K562 (cell line): ENCODE results near the gene DHRS13.

ENCODE experiments used
- CCNT2 ChIP-seq: IDR thresholded peaks from 2 replicates; pipeline ENCODE4 v1.6.1; 2011; ENCODE audit warnings: borderline replicate concordance, low read depth, mild to moderate bottlenecking, moderate library complexity, mixed read lengths, low read length; ENCODE audit not compliant: insufficient read length; ENCODE audit errors: extremely low read depth
- CHD1 ChIP-seq: fragments of 200-600 bp; sonication (generic); IDR thresholded peaks from one replicate; pipeline ENCODE4 v1.6.1; 2012; ENCODE audit warnings: mild to moderate bottlenecking, moderate library complexity, low read length, inconsistent platforms
- CREB1 ChIP-seq, 2 experiments: sonication (generic) in 1 of 2; formaldehyde crosslinking in 1 of 2; IDR thresholded peaks; 2 replicates each; pipeline versions ENCODE4 v1.6.1 to v1.8.0; 2012 to 2022; ENCODE audit warnings: inconsistent platforms in 1 of 2, mild to moderate bottlenecking in 1 of 2, missing genetic modification reagents in 1 of 2, moderate library complexity in 1 of 2
- EZH2 ChIP-seq: IDR thresholded peaks from 2 replicates; pipeline ENCODE4 v1.6.1; 2012; ENCODE audit warnings: low read depth, mild to moderate bottlenecking, inconsistent platforms, low read length, borderline replicate concordance
- JUND ChIP-seq, 2 experiments: IDR thresholded peaks; 2 replicates in 1 of 2; 3 replicates in 1 of 2; pipeline ENCODE4 v1.6.1; 2011; ENCODE audit warnings: borderline replicate concordance in 2 of 2, low read depth in 2 of 2, low read length in 2 of 2, improper control_type of control experiment in 1 of 2, missing biosample characterization in 1 of 2, missing genetic modification characterization in 1 of 2, missing genetic modification reagents in 1 of 2
- MXI1 ChIP-seq: IDR thresholded peaks from 2 replicates; pipeline ENCODE4 v1.6.1; 2011; ENCODE audit warnings: low read depth, mild to moderate bottlenecking, improper control_type of control experiment, low read length
- NFE2L1 ChIP-seq: fragments of 450-650 bp; IDR thresholded peaks from 2 replicates; pipeline ENCODE4 v1.6.1; 2016; ENCODE audit warnings: missing genetic modification characterization, low read depth, mild to moderate bottlenecking, missing compliant biosample characterization, moderate library complexity, borderline replicate concordance
- TSC22D4 ChIP-seq: fragments of 450-650 bp; IDR thresholded peaks from 2 replicates; pipeline ENCODE4 v1.6.1; 2016; ENCODE audit warnings: missing genetic modification characterization, missing biosample characterization, control low read depth
- ZNF124 ChIP-seq: sonication (generic); formaldehyde crosslinking; IDR thresholded peaks from 2 replicates; pipeline ENCODE4 v1.8.1; 2022; ENCODE audit warnings: missing genetic modification reagents
- ZNF253 ChIP-seq: fragments of 250-450 bp; sonication (Bioruptor Pico); conservative IDR thresholded peaks from 2 replicates; pipeline ENCODE4 v1.6.1; 2021; ENCODE audit warnings: mild to moderate bottlenecking
- ZNF449 ChIP-seq: fragments of 250-450 bp; sonication (Bioruptor Pico); IDR thresholded peaks from 2 replicates; pipeline ENCODE4 v1.8.0; 2022; ENCODE audit warnings: moderate library complexity, mild to moderate bottlenecking, inconsistent platforms
- ZNF766 ChIP-seq: fragments of 200-800 bp; sonication (Bioruptor generic); conservative IDR thresholded peaks from 2 replicates; pipeline ENCODE4 v1.6.1; 2016; ENCODE audit warnings: missing genetic modification characterization, missing compliant biosample characterization

DNA sequence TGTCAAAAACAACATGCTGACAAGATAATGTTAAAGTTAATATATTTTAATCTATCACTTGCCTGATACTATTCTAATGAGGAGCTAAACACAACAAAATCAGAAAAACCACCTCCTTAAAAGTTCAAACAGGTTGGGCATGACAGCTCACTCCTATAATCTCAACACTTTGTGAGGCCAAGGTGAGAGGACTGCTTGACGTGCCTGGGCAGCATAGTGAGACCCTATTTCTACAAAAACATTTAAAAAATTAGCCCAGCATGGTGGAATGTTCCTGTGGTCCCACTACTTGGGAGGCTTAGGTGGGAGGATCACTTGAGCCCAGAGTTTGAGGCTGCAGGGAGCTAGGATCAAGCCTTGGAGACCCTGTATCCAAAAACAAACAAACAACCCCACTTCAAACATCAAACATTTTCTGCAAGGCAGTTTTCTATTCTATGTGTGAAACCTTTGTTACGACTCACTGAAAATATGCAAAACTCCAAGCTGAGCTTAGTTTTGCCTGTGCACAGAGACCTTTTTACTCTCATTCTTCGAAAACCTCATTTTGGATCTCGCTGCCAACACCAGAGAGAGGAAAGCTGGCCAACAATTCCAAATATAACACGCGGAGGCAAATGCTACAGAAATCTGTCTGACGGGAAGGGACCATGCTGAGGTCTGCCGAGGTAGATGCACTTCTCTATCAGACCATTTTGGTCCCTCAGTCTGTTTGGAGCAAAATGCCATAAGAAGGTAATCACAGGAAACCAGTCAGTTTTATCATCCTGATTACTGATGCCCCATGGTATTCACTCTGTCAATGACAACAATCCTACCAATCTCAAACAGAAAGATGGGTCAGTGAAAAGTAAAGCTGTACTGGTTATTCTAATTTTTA is 42.2 kb upstream of the DHRS13 start:
- TF ChIP-seq ZNF449: no peak
- TF ChIP-seq CREB1 (IDR thresholded peaks at IDR 0.05): no peak
- no peak for TF ChIP-seq CREB1 (CRISPR knock-in tag; IDR thresholded peaks at IDR 0.05)
- TF ChIP-seq JUND (IDR thresholded peaks at IDR 0.05; ENCODE audit: borderline replicate concordance, low read depth, low read length): no peak
- TF ChIP-seq JUND (tag; IDR thresholded peaks at IDR 0.05; ENCODE audit: borderline replicate concordance, low read depth, low read length): no peak
- TF ChIP-seq EZH2: no peak
- TF ChIP-seq MXI1: no peak
- TF ChIP-seq TSC22D4: no peak
- TF ChIP-seq NFE2L1: no peak
- TF ChIP-seq ZNF766 (CRISPR knock-in tag): no peak
- no peak for TF ChIP-seq CHD1
- TF ChIP-seq ZNF124 (CRISPR knock-in tag): no peak
- TF ChIP-seq ZNF253 (CRISPR knock-in tag): no peak
- TF ChIP-seq CCNT2: no peak
